GM19397 (cell line): ENCODE data around the gene LDB2.

Experiments
- ATAC-seq: cut with Tn5 transposase; IDR thresholded peaks from one replicate; pipeline ENCODE4 v1.9.1; 2021; ENCODE audit warnings: mild to moderate bottlenecking, moderate library complexity; ENCODE audit not compliant: unreplicated experiment

The LDB2 gene

GRCh38 chr4:16844816-16845586, 53.4 kb downstream of the LDB2 start:
- ATAC-seq = no peak

DNA sequence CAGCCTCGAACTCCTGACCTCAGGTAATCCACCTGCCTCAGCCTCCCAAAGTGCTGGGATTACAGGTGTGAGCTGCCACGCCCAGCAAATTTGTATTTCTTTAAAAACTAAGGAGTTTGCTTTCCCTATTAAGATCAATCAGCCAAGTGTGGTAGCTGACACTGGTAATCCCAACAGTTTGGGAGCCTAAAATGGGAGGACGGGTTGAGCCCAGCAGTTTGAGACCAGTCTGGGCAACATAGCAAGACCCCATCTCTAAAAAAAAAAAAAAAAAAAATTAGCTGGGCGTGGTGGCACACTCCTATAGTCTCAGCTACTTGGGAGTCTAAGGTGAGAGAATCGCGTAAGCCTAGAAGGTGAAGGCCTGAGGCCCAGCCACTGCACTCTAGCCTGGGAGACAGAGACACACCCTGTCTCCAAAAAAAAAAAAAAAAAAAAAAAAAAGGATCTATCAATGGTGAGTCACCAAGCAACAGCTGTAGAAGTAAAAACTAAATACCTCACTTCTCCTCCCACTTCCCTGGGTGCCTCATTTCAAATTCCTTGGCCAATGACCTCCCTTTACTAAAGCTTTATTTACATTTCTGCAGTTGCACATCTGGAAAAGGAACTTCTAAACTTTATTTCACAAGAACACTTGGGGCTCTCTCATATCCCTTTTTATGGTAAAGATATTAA, 54.5 kb downstream of the LDB2 start:
- no peak for ATAC-seq

GRCh38 chr4:16838226-16838875, 60.1 kb downstream of the LDB2 start:
- no peak for ATAC-seq

GRCh38 chr4:16837475-16837874, 61.0 kb downstream of the LDB2 start:
- no peak for ATAC-seq

GRCh38 chr4:16836324-16836723, 62.1 kb downstream of the LDB2 start:
- no peak for ATAC-seq

- ATAC-seq = no peak
These were observed 62.7 kb downstream of the LDB2 start for GRCh38 chr4:16835597-16836247.

DNA sequence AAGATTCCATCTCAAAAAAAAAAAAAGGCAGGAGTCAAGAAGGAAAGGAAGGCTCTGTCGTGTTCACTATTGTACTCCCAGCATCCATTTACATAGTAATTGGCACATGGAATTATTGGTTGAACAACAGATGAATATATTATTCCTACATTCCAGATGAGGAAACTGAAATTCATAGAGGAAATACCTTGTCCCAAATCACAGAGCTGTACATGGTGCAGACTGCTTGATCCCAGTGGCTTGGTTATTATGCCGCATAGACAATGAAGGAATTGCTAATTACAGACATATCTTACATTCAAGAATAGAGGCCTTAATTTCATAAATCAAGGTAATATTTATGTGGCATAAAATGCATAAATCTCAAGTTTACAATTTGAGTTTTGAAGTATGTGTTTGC, 63.6 kb downstream of the LDB2 start:
- ATAC-seq = no peak

DNA sequence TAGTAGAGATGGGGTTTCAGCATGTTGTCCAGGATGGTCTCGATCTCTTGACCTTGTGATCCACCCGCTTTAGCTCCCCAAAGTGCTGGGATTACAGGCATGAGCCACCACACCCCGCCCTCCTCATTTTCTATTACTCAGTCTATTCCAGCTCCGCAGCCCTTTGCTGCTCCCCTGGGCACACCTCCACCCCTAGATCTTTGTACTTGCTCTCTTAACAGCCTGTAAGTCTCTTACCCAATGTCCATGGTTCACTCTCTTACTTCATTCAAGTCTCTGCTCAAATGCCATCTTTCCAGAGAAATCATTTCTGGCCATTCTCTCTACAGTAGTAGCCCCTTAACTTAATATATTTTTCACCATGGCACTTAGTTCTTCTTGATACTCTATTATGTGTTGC, 64.7 kb downstream of the LDB2 start:
- no peak for ATAC-seq

- ATAC-seq = no peak
These were observed 68.4 kb downstream of the LDB2 start for GRCh38 chr4:16830081-16830480.

GRCh38 chr4:16827794-16828724, 70.4 kb downstream of the LDB2 start:
- no peak for ATAC-seq

- no peak for ATAC-seq
These were observed 71.4 kb downstream of the LDB2 start for GRCh38 chr4:16827045-16827444.

- ATAC-seq = no peak
These were observed 72.0 kb downstream of the LDB2 start for GRCh38 chr4:16826406-16826910.

DNA sequence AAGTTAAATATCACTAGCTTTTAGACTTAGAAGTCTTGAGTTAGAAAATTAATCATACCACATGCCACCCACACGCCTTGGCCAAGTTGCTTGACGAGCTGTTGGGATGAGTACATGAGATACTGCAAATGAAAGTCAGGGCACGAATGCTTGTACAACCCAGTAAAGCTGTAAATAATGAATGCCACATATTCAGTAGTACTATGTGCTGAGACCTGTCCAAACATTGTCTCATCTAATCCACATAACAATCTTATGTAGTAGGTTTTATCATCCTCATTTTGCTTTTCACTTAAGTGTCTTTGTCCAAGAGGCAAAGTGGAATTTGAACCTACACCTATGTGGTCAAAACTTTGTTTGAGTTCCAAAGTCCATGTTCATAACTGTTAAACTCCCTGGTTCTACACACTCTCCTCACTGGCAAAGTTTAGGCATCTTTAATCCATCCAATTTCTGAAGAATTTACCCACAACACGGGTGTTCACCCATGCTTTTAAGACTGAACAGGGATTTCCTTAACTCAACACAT, 74.1 kb downstream of the LDB2 start:
- no peak for ATAC-seq

DNA sequence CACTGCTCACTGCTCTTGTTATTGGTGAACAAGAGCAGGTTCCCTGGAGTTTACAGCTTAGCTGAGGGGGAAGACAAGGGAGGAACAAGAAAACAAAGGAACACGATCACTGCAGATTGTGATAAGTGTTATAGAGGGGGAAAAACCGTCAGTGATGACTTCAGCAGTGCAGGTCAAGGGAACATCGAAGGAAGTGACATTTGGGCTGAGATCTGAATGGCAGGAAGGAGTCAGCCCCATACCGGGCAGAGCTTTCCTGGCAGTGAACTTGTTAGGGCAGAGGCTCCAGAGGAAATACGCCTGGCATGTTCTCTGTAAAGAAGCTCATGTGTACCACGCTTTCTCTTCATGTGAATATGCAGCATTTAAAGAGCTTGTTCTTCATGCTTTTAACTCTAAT, 78.1 kb downstream of the LDB2 start:
- ATAC-seq = no peak

GRCh38 chr4:16819652-16820051, 78.8 kb downstream of the LDB2 start:
- no peak for ATAC-seq

DNA sequence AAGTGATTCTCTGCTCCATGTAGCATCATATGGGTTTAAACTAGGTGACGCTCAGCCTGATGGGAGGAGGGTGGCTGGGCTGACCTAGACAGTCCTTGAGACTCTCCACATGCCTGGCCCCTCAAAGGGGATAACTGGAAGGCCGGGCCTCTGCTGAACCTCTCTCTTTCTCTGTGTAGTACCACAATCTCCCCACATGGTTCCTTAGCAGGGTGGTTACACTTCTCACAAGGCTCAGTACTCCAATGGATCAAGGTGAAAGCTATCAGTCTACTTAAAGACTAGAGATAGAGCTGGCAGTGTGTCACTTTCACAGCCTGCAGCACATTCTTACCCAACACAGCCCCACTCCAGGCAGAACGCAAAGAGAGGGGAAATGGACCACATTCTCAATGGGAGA, 80.4 kb downstream of the LDB2 start:
- no peak for ATAC-seq

DNA sequence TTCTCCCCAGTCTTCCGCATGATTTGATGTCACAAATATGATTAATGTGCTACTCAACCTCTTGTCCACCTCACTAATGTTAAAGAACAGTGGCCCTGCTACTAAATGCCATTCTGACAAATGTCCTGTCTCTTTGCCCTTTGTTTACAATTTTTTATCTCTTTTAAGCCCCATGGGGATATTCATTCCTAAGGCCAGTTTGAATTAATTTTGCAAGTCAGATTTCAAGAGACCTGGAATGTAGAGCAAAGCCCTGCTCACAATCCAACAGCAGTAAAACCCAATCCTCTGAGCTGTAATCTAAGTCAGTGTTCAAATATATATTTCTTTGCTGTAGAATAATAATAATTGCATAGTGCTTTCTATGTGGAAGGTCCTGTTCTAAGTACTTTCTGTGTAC, 81.2 kb downstream of the LDB2 start:
- no peak for ATAC-seq

GRCh38 chr4:16814361-16814760, 84.1 kb downstream of the LDB2 start:
- ATAC-seq = no peak

- ATAC-seq = no peak
These were observed 86.4 kb downstream of the LDB2 start for GRCh38 chr4:16812041-16812440.

DNA sequence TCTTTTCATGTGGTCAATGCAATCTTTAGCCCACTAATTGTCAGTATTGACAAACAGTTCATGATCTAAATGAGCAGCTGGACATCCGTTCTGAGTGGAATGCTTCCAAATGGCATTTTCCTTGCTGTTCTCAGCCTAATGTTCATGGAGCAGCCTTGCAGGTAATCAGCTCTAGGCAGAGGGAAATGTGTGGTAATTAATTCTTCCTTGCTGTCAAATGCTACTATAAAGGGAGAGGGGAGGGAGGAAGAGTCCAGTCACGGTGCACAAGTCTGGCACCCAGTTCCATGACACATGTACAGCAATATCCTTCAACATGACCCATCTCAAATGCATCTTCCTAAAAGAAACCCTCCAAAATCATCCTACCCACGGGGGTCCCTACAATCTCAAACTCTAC, 88.5 kb downstream of the LDB2 start:
- no peak for ATAC-seq
